B cell (primary cell): ENCODE data around the gene RPUSD3. TPM values are rescaled to one million over a fixed set of nuclear protein-coding genes. Genes with fewer than 3 reads are reported as not detected.

ENCODE experiments used
- ATAC-seq: fragments of 200-7000 bp; cut with Tn5 transposase; one replicate; pipeline ENCODE4 v1.10.0; 2021; ENCODE audit warnings: low read depth, mild to moderate bottlenecking, moderate number of reproducible peaks, moderate library complexity
- CTCF ChIA-PET: fragments of 350-600 bp; sonication (Branson Sonifier 250); formaldehyde crosslinking; loops from one replicate; lab custom pipeline; 2021; ENCODE audit warnings: antibody characterized with exemption, inconsistent platforms; lab: Charles Lee
- POLR2A ChIA-PET: fragments of 350-600 bp; sonication (Branson Sonifier 250); formaldehyde crosslinking; loops from one replicate; lab custom pipeline; 2021; ENCODE audit warnings: antibody characterized with exemption; lab: Charles Lee
- DNase-seq: peaks from one replicate; pipeline ENCODE4 v3.0.0; 2013
- H2AFZ ChIP-seq: 2 replicates; pipeline ENCODE4 v1.6.1; 2012; ENCODE audit warnings: mild to moderate bottlenecking, low read depth, low read length; ENCODE audit not compliant: insufficient read depth, poor library complexity, severe bottlenecking
- H3K27ac ChIP-seq, 2 donors: 1 replicate in 1 of 2; 2 replicates in 1 of 2; pipeline ENCODE4 v1.5.1; 2012 to 2013; ENCODE audit warnings: low read length in 2 of 2, mild to moderate bottlenecking in 2 of 2, moderate library complexity in 1 of 2
- H3K27me3 ChIP-seq, 4 experiments: fragments of 200-600 bp in 1 of 4; sonication (generic) in 1 of 4; replicated peaks in 1 of 4; 1 replicate in 2 of 4; 2 replicates in 2 of 4; pipeline versions ENCODE4 v1.6.1 to v1.7.0; 2013 to 2016; ENCODE audit warnings: low read length in 3 of 4, mild to moderate bottlenecking in 2 of 4, mixed read lengths in 1 of 4, moderate library complexity in 1 of 4; ENCODE audit not compliant: insufficient read depth in 4 of 4, control insufficient read depth in 3 of 4; ENCODE audit errors: control extremely low read depth in 1 of 4
- H3K36me3 ChIP-seq, 2 experiments: replicated peaks in 1 of 2; 1 replicate in 1 of 2; 2 replicates in 1 of 2; pipeline versions ENCODE4 v1.6.1 to v1.7.1; 2013; ENCODE audit warnings: low read length in 1 of 2; ENCODE audit not compliant: insufficient read depth in 2 of 2, control insufficient read depth in 1 of 2; ENCODE audit errors: control extremely low read depth in 1 of 2, extremely low read depth in 1 of 2
- H3K4me1 ChIP-seq, 2 donors: fragments of 200-600 bp in 1 of 2; sonication (generic) in 1 of 2; 1 replicate in 1 of 2; 2 replicates in 1 of 2; pipeline versions ENCODE4 v1.5.1 to v1.6.1; 2013 to 2017; ENCODE audit warnings: low read length in 2 of 2; ENCODE audit not compliant: control insufficient read depth in 2 of 2, insufficient read depth in 2 of 2
- H3K4me2 ChIP-seq: replicated peaks from 2 replicates; pipeline ENCODE3; 2012; ENCODE audit warnings: mild to moderate bottlenecking, low read depth, low read length; ENCODE audit not compliant: poor library complexity, severe bottlenecking
- H3K4me3 ChIP-seq, 5 experiments: fragments of 200-600 bp in 1 of 5; sonication (generic) in 1 of 5; 1 replicate in 3 of 5; 2 replicates in 2 of 5; pipeline versions ENCODE4 v1.5.1 to v1.7.0; 2011 to 2016; ENCODE audit warnings: low read length in 4 of 5, mild to moderate bottlenecking in 4 of 5, low read depth in 2 of 5, control low read depth in 1 of 5, moderate library complexity in 1 of 5; ENCODE audit not compliant: insufficient read depth in 1 of 5; ENCODE audit errors: control extremely low read depth in 1 of 5, extremely low read depth in 1 of 5
- H3K79me2 ChIP-seq: fragments of 200-600 bp; sonication (generic); one replicate; pipeline ENCODE4 v1.6.0; 2016; ENCODE audit warnings: low read length; ENCODE audit not compliant: control insufficient read depth, insufficient read depth
- H3K9ac ChIP-seq: fragments of 200-600 bp; sonication (generic); 2 replicates; pipeline ENCODE4 v1.6.1; 2017; ENCODE audit warnings: mild to moderate bottlenecking, low read length, moderate library complexity
- H3K9me3 ChIP-seq, 3 donors: one replicate each; pipeline versions ENCODE4 v1.6.1 to v1.7.1; 2013; ENCODE audit warnings: low read length in 2 of 3; ENCODE audit not compliant: control insufficient read depth in 2 of 3, insufficient read depth in 1 of 3; ENCODE audit errors: control extremely low read depth in 1 of 3
- H4K20me1 ChIP-seq: 2 replicates; pipeline ENCODE4 v1.6.0; 2012; ENCODE audit warnings: mild to moderate bottlenecking, low read length; ENCODE audit not compliant: insufficient read depth, control insufficient read depth, poor library complexity, severe bottlenecking
- H3K27ac Mint-ChIP-seq: one replicate; pipeline ENCODE4 v1.8.0; 2021; ENCODE audit warnings: mixed read lengths
- H3K27me3 Mint-ChIP-seq: one replicate; pipeline ENCODE4 v1.8.0; 2021; ENCODE audit warnings: mixed read lengths
- H3K4me1 Mint-ChIP-seq: one replicate; pipeline ENCODE4 v1.8.0; 2021; ENCODE audit warnings: mixed read lengths
- H3K4me3 Mint-ChIP-seq: one replicate; pipeline ENCODE4 v1.8.0; 2021; ENCODE audit warnings: mixed read lengths
- H3K9me3 Mint-ChIP-seq: one replicate; pipeline ENCODE4 v1.8.0; 2022; ENCODE audit warnings: mixed read lengths; ENCODE audit not compliant: insufficient read depth
- CTCF ChIP-seq: fragments of 200-600 bp; IDR thresholded peaks from one replicate; pipeline ENCODE4 v1.8.0; 2022; ENCODE audit warnings: antibody characterized with exemption, mild to moderate bottlenecking
- EZH2 ChIP-seq: IDR thresholded peaks from 2 replicates; pipeline ENCODE4 v1.6.1; 2012; ENCODE audit warnings: borderline replicate concordance, low read depth, mild to moderate bottlenecking, moderate library complexity, low read length; ENCODE audit not compliant: insufficient read depth, poor library complexity, severe bottlenecking
- WGBS: methylation state at CpG from one replicate; pipeline ENCODE4 v1.1.5; 2013; ENCODE audit warnings: missing lambda C conversion rate; ENCODE audit not compliant: insufficient coverage; 5-methylcytosine and 5-hydroxymethylcytosine counted together
- intact Hi-C: fragments of 100-400 bp; cut with micrococcal nuclease; formaldehyde crosslinking; loops from one replicate; pipeline ENCODE4 v1.10.0; 2022
- polyA plus RNA-seq: library from polyadenylated mRNA; depleted of rRNA; stranded (reverse); fragments of >200 nt; gene quantifications from 2 replicates; pipeline ENCODE4 v1.2.3, GENCODE V29; 2012
- total RNA-seq, 2 donors: library from RNA; stranded (reverse); fragments of 120-200 nt in 1 of 2; gene quantifications; 1 replicate in 1 of 2; 2 replicates in 1 of 2; pipeline versions ENCODE4 v1.2.3 to v1.2.4, GENCODE V29; 2013 to 2022

RPUSD3 gene
- total and polyA plus RNA-seq, 2 donors (not counting 1 experiment from before 2014, with no cell fraction given), result 57.0 to 60.7 TPM

GRCh38 chr3:9887480-9887879 lies 43.7 kb upstream of the RPUSD3 start:
- intact Hi-C loops, result no loop called here
- POLR2A ChIA-PET, result no interaction called here
- ATAC-seq (no peak), DNase-seq (no peak)
- 94% methylated on average over 4 of the region's 5 CpGs for WGBS
- Histone ChIP-seq H3K4me1 (peaks cover 12 to 16% of the 10 kb centered on the region in 2 donors), H3K79me2 (peaks cover 21% of the 10 kb centered on the region), H3K4me3 (no peak overlapping the region), H4K20me1 (no peaks in the 10 kb centered on the region), H3K27ac (no peak overlapping the region), H3K4me2 (no peak overlapping the region), H3K27me3 (no peaks in the 10 kb centered on the region), H3K36me3 (peaks cover 0 to 3% of the 10 kb centered on the region in 2 experiments), H3K9ac (no peak overlapping the region), H2AFZ (no peak overlapping the region), H3K9me3 (no peaks in the 10 kb centered on the region)
- Mint-ChIP-seq H3K4me3 (no peak overlapping the region), H3K27ac (no peak overlapping the region), H3K9me3 (no peaks in the 10 kb centered on the region), H3K4me1 (peaks cover 18% of the 10 kb centered on the region), H3K27me3 (no peaks in the 10 kb centered on the region)
- CTCF ChIA-PET, result no interaction called here
- TF ChIP-seq EZH2, result no peak
- TF ChIP-seq CTCF, result no peak

- H3K27me3 ChIP-seq, result no peaks in the 10 kb centered on the region
- ChIA-PET POLR2A (interaction anchor here (0.6 kb wide), 1 partner anchor 47 kb away, joined by 3 read pairs; the partner anchor contains the start of gene CRELD1), CTCF (no interaction called here)
- H3K27ac ChIP-seq, result no peak overlapping the region
- peaks cover 10% of the 10 kb centered on the region for H3K79me2 ChIP-seq
- ATAC-seq (no peak), DNase-seq (no peak)
- peaks cover 6 to 9% of the 10 kb centered on the region in 2 donors for H3K4me1 ChIP-seq
- Mint-ChIP-seq H3K27ac (no peak overlapping the region), H3K4me3 (no peak overlapping the region), H3K4me1 (peaks cover 12% of the 10 kb centered on the region), H3K9me3 (no peaks in the 10 kb centered on the region), H3K27me3 (no peaks in the 10 kb centered on the region)
- no peak overlapping the region for H3K4me2 ChIP-seq
- intact Hi-C loops, result no loop called here
- H3K9me3 ChIP-seq, result no peaks in the 10 kb centered on the region
- no peak overlapping the region for H3K4me3 ChIP-seq
- no peaks in the 10 kb centered on the region for H3K36me3 ChIP-seq
- no peaks in the 10 kb centered on the region for H4K20me1 ChIP-seq
- TF ChIP-seq EZH2, result no peak
- H3K9ac ChIP-seq, result no peak overlapping the region
- no peak overlapping the region for H2AFZ ChIP-seq
These were observed 42.5 kb upstream of the RPUSD3 start for GRCh38 chr3:9886328-9886727.
